Mesodermal cell (in vitro differentiated cells): Measurements from ENCODE around the gene ATP4B.

Experiments used
- H3K27ac ChIP-seq: 2 replicates; pipeline ENCODE4 v1.7.0; 2013; ENCODE audit warnings: mild to moderate bottlenecking, low read depth, low read length, moderate library complexity; ENCODE audit not compliant: severe bottlenecking
- H3K36me3 ChIP-seq: 2 replicates; pipeline ENCODE4 v1.7.1; 2013; ENCODE audit warnings: mild to moderate bottlenecking, low read length, moderate library complexity; ENCODE audit not compliant: control insufficient read depth, insufficient read depth
- H3K4me1 ChIP-seq: one replicate; pipeline ENCODE4 v1.7.1; 2013; ENCODE audit warnings: mild to moderate bottlenecking, low read length; ENCODE audit not compliant: insufficient read depth, control insufficient read depth, poor library complexity, severe bottlenecking
- H3K4me3 ChIP-seq: 2 replicates; pipeline ENCODE4 v1.7.0; 2013; ENCODE audit warnings: low read length, control low read depth, mild to moderate bottlenecking; ENCODE audit not compliant: insufficient read depth, poor library complexity, severe bottlenecking; ENCODE audit errors: extremely low read depth
- H3K9me3 ChIP-seq: 2 replicates; pipeline ENCODE4 v1.7.1; 2013; ENCODE audit warnings: mild to moderate bottlenecking, low read length, moderate library complexity; ENCODE audit not compliant: control insufficient read depth
- WGBS, 2 experiments: methylation state at CpG; one replicate each; pipeline ENCODE4 v1.1.5; 2013; ENCODE audit warnings: missing lambda C conversion rate in 2 of 2; ENCODE audit not compliant: insufficient coverage in 2 of 2; 5-methylcytosine and 5-hydroxymethylcytosine counted together

ATP4B gene

GRCh38 chr13:113655346-113656002, 2.5 kb downstream of the ATP4B start:
- Histone ChIP-seq H3K36me3 (no peaks in the 10 kb centered on the region), H3K27ac (no peak overlapping the region), H3K4me3 (no peak overlapping the region), H3K9me3 (no peaks in the 10 kb centered on the region), H3K4me1 (no peaks in the 10 kb centered on the region)
- 92 to 97% methylated on average over 14 to 15 of the region's 15 CpGs for WGBS, 2 experiments

DNA sequence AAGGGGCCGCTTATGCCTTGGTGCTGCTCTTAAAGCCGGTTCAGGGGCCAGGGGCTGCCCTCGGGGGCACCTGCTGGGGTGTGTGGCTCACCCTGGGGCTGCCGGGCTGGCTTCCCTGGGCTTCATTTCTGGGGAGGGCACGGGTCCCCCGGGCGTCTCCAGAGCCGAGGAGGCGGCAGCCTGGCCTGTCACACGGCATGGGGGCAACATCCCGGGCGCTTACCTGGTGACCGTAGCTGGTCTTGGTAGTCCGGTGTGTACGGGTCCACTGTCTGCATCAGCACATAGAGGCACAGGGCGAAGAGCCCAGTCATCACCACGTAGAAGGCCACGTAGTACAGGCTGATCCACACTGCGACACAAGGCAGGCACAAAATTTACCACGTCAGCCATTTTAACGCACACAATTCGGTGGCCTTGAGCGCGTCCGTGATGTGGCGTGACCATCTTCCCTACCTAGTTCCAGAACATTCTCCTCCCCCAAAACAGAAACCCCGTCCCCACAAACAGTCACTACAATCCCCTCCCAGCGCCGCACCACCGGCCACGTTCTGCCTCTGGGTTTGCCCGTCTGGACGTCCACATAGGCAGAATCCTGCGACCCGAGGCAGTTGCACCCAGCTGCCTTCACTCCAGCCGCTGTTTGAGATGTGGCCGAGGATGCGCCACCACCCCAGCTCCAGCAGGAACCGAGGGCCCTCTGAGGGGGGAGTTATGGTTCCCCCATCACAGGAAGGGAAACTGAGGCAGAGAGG, 3.2 kb downstream of the ATP4B start:
- Histone ChIP-seq H3K36me3 (no peaks in the 10 kb centered on the region), H3K27ac (no peak overlapping the region), H3K4me1 (no peaks in the 10 kb centered on the region), H3K9me3 (no peaks in the 10 kb centered on the region), H3K4me3 (no peak overlapping the region)
- WGBS, 2 experiments, result 91 to 93% methylated on average over 38 to 39 of the region's 39 CpGs

GRCh38 chr13:113654175-113654560, 3.8 kb downstream of the ATP4B start:
- no peaks in the 10 kb centered on the region for H3K9me3 ChIP-seq
- H3K36me3 ChIP-seq, result no peaks in the 10 kb centered on the region
- no peak overlapping the region for H3K27ac ChIP-seq
- no peaks in the 10 kb centered on the region for H3K4me1 ChIP-seq
- H3K4me3 ChIP-seq, result no peak overlapping the region
- 85 to 90% methylated on average over 7 of the region's 9 CpGs for WGBS, 2 experiments

DNA sequence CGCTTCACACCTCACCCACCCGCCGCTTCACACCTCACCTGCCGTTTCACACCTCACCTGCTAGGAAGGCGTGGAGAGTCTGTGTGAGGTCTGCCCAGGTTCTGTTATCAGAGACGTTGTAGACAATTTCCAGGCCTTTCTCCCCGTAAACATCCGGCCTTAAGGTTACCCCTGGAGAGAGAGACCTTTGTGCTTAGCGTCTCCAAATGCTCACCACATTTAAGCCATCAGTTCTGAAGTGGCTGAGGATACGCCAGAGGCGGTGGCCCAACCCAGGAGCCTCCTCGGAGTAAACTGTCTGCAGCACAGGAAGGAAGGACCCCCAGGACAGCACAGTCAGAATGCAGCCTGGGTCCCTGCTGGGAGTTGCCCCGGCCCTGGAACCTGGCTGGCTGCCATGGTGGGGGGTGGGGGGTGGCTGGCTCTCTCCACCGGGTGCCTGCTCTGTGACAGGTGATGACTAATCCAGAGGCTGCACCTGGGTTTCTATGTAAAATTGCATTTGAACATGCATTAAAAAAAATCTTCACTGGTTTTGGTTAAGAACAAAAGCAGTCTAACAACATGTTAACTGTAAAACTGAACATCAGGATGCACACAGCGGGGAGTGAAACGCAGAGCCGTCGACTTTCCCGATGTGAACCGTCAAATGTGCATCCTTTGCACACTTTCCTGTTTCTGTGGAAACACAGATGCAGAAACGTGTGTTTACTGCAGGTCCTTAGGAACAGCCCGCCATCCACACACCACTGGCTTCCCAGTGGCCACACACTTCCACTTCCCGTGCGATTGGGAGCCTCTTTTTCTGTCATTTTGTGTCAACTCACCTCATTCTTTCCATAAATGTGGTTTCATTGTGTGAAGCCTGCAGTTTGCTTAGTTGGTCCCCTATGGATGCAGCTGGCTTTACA, 4.5 kb downstream of the ATP4B start:
- H3K4me1 ChIP-seq, result no peaks in the 10 kb centered on the region
- peaks cover 3% of the 10 kb centered on the region for H3K36me3 ChIP-seq
- 84 to 88% methylated on average over 14 to 21 of the region's 24 CpGs for WGBS, 2 experiments
- no peak overlapping the region for H3K4me3 ChIP-seq
- no peak overlapping the region for H3K27ac ChIP-seq
- H3K9me3 ChIP-seq, result no peaks in the 10 kb centered on the region

- H3K4me3 ChIP-seq, result no peak overlapping the region
- WGBS, 2 experiments, result 94 to 95% methylated on average over 13 to 20 of the region's 24 CpGs
- H3K4me1 ChIP-seq, result no peaks in the 10 kb centered on the region
- no peak overlapping the region for H3K27ac ChIP-seq
- H3K9me3 ChIP-seq, result no peaks in the 10 kb centered on the region
- H3K36me3 ChIP-seq, result peaks cover 3% of the 10 kb centered on the region
These were observed 5.4 kb downstream of the ATP4B start for GRCh38 chr13:113652404-113653263.

DNA sequence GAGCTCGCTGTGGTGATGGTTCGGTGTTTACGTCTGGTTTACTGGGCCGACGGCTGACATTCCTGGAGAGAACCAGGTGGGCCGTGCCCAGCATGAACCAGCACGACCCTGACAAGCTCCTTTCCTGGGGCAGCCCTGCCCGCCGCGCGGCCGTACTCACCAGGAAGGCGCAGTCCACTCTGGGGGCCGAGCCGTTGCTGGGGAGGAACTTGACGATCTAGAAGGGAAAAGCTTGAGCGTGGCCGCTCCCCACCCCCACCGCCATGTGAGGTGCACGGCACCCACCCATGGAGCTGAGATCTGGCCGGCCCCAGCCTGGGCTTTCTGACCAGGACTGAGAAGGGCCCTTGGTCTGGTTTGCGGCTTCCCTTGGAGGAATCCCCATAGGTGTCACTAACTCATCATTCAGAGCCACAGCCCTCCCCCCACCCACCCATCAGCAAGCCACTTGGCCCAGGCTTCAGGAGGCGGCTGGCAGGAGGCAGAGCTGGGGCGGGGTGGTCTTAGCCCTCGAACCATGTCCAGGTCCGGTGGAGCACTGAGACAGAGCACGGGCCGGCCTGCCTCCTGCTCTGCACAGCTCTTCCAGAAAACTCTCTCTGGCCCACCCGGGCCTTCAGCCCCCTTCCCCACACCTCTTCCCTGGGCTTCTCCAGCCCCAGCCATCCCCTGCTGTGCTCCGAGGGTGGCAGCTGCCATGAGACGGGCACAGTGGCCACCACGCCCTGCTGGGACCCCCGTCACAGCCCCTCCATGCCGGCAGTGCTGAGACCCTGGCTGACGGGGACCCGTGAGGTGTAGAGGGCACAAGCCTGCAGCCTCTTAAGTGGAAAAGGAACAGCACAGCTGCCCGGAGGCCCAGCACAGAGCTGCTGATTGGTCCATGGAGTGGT, 6.2 kb downstream of the ATP4B start:
- no peak overlapping the region for H3K4me3 ChIP-seq
- no peaks in the 10 kb centered on the region for H3K4me1 ChIP-seq
- WGBS, 2 experiments, result 95 to 96% methylated on average over 30 to 36 of the region's 37 CpGs
- H3K36me3 ChIP-seq, result peaks cover 3% of the 10 kb centered on the region
- H3K9me3 ChIP-seq, result no peaks in the 10 kb centered on the region
- H3K27ac ChIP-seq, result no peak overlapping the region

GRCh38 chr13:113650731-113651148, 7.3 kb downstream of the ATP4B start:
- WGBS, 2 experiments, result 94 to 98% methylated on average over 13 of the region's 16 CpGs
- Histone ChIP-seq H3K36me3 (peaks cover 3% of the 10 kb centered on the region), H3K4me1 (no peaks in the 10 kb centered on the region), H3K4me3 (no peak overlapping the region), H3K9me3 (no peaks in the 10 kb centered on the region), H3K27ac (no peak overlapping the region)

- 93 to 100% methylated on average over 2 to 9 of the region's 15 CpGs for WGBS, 2 experiments
- Histone ChIP-seq H3K36me3 (peaks cover 3% of the 10 kb centered on the region), H3K27ac (no peak overlapping the region), H3K4me1 (no peaks in the 10 kb centered on the region), H3K9me3 (no peaks in the 10 kb centered on the region), H3K4me3 (no peak overlapping the region)
These were observed 7.7 kb downstream of the ATP4B start for GRCh38 chr13:113650275-113650674.

DNA sequence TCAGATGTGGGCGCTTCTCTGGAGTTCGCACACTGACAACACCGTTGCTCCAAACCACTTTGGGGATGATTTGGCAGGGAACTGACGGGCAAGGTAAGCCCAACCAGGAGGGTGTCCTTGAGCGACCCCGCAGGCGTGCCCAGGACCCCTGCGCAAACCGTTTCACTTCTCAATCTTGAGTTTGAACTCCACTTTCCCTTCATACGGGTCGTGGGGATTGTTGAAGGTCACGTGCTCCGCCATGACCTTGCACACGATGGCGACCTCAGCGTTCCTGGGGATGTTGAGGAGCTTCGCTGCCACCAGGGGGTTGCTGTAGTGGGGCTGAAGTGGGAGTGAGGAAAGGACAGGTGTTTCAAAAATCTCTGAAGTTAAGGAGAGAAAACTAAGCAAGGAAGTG, 8.8 kb downstream of the ATP4B start:
- Histone ChIP-seq H3K27ac (no peak overlapping the region), H3K4me3 (no peak overlapping the region), H3K4me1 (no peaks in the 10 kb centered on the region), H3K9me3 (no peaks in the 10 kb centered on the region), H3K36me3 (peaks cover 3% of the 10 kb centered on the region)
- WGBS, 2 experiments, result 92 to 95% methylated on average over 15 to 17 of the region's 17 CpGs
